Urothelium cell line (cell line): ENCODE results near the gene RGPD4.
"Not testable (repeated sequence)": the region's sequence is repeated elsewhere in the genome, so short reads cannot be mapped to it uniquely, and the experiment has no call there.

Experiments used
- DNase-seq: peaks from one replicate; pipeline ENCODE4 v3.0.0; 2011; ENCODE audit warnings: low spot score, mixed read lengths
- FAIRE-seq: peaks from 2 replicates; lab custom pipeline; 2011; peaks lifted over from hg19 to GRCh38; lab: Jason Lieb, UNC

Gene RGPD4

GRCh38 chr2:107826749-107827148 is at the start of gene RGPD4:
Gene RGPD4 (plus strand): TSS chr2:107826892. CDS start chr2:107827014, 122 bp downstream.
- DNase-seq = not testable (repeated sequence)
- FAIRE-seq = peak; percentile 83

- no peak for DNase-seq
- no peak for FAIRE-seq
These were observed 48.7 kb upstream of the RGPD4 start for GRCh38 chr2:107777974-107778373.

GRCh38 chr2:107785756-107786155 is 40.9 kb upstream of the RGPD4 start:
- no peak for DNase-seq
- no peak for FAIRE-seq

- FAIRE-seq = no peak
- no peak for DNase-seq
These were observed 35.9 kb upstream of the RGPD4 start for GRCh38 chr2:107790837-107791236.

GRCh38 chr2:107801498-107801897 is 25.2 kb upstream of the RGPD4 start:
- peak; percentile 40 for DNase-seq

GRCh38 chr2:107804608-107805498 is 21.8 kb upstream of the RGPD4 start:
- FAIRE-seq = no peak
- no peak for DNase-seq

More at GRCh38 chr2:107801498-107801897, 25.2 kb upstream of the RGPD4 start:
- FAIRE-seq = no peak

- no peak for FAIRE-seq
- DNase-seq = no peak
These were observed 19.8 kb upstream of the RGPD4 start for GRCh38 chr2:107806901-107807300.

- no peak for FAIRE-seq
These were observed 18.7 kb upstream of the RGPD4 start for GRCh38 chr2:107807988-107808387.

GRCh38 chr2:107808959-107809358 is 17.7 kb upstream of the RGPD4 start:
- FAIRE-seq (peak; percentile 98), DNase-seq (peak; percentile 60)

More at GRCh38 chr2:107807988-107808387, 18.7 kb upstream of the RGPD4 start:
- no peak for DNase-seq

GRCh38 chr2:107809835-107810234 is 16.9 kb upstream of the RGPD4 start:
- DNase-seq (no peak), FAIRE-seq (no peak)

- no peak for FAIRE-seq
These were observed 16.0 kb upstream of the RGPD4 start for GRCh38 chr2:107810734-107811133.

GRCh38 chr2:107811411-107811810 is 15.3 kb upstream of the RGPD4 start:
- FAIRE-seq (no peak), DNase-seq (no peak)

More at GRCh38 chr2:107810734-107811133, 16.0 kb upstream of the RGPD4 start:
- DNase-seq = no peak

- DNase-seq (no peak), FAIRE-seq (peak; percentile 63)
These were observed 14.7 kb upstream of the RGPD4 start for GRCh38 chr2:107812006-107812405.

- DNase-seq = no peak
- no peak for FAIRE-seq
These were observed 9.3 kb upstream of the RGPD4 start for GRCh38 chr2:107817378-107817777.

GRCh38 chr2:107822302-107822701 is 4.4 kb upstream of the RGPD4 start:
- FAIRE-seq = no peak
- DNase-seq = no peak

- FAIRE-seq (no peak), DNase-seq (no peak)
These were observed 2.1 kb upstream of the RGPD4 start for GRCh38 chr2:107824451-107825205.

GRCh38 chr2:107825206-107825563 is 1.5 kb upstream of the RGPD4 start:
- FAIRE-seq (no peak), DNase-seq (no peak)

- FAIRE-seq, DNase-seq: not testable (repeated sequence)
These were observed 2.8 kb downstream of the RGPD4 start for GRCh38 chr2:107829514-107829913.

GRCh38 chr2:107833152-107833551 is 6.5 kb downstream of the RGPD4 start:
- not testable (repeated sequence) for FAIRE-seq, DNase-seq

GRCh38 chr2:107833618-107834017 is 6.9 kb downstream of the RGPD4 start:
- not testable (repeated sequence) for DNase-seq, FAIRE-seq

- DNase-seq = not testable (repeated sequence)
- FAIRE-seq = peak; percentile 63
These were observed 89.4 kb downstream of the RGPD4 start for GRCh38 chr2:107916121-107916520.
